HL-60 (cell line): Measurements from ENCODE around the gene PRKCE.

Experiments
- DNase-seq, 2 experiments: peaks; one replicate each; pipeline ENCODE4 v3.0.0-alpha.2; 2010 to 2020; ENCODE audit warnings: low read depth in 1 of 2, low spot score in 1 of 2
- H3K27ac ChIP-seq: fragments of 250-450 bp; sonication (Bioruptor Pico); replicated peaks from 2 replicates; pipeline ENCODE4 v1.5.1; 2020; ENCODE audit warnings: mild to moderate bottlenecking, moderate library complexity
- H3K27me3 ChIP-seq: fragments of 250-450 bp; sonication (Bioruptor Pico); 2 replicates; pipeline ENCODE4 v1.5.1; 2021; ENCODE audit warnings: mild to moderate bottlenecking, moderate library complexity; ENCODE audit not compliant: insufficient read depth, poor library complexity, severe bottlenecking
- H3K4me3 ChIP-seq: replicated peaks from 2 replicates; pipeline ENCODE4 v1.5.1; 2011; ENCODE audit warnings: mild to moderate bottlenecking, control low read depth, low read length; ENCODE audit not compliant: insufficient read depth
- CTCF ChIP-seq: IDR thresholded peaks from one replicate; pipeline ENCODE4 v1.5.1; 2011; ENCODE audit warnings: low read length, control low read depth, inconsistent platforms; ENCODE audit not compliant: insufficient read depth
- GABPA ChIP-seq: IDR thresholded peaks from 2 replicates; pipeline ENCODE4 v1.6.1; 2012; ENCODE audit warnings: low read depth
- POLR2AphosphoS5 ChIP-seq: IDR thresholded peaks from 2 replicates; pipeline ENCODE4 v1.6.1; 2012; ENCODE audit warnings: low read depth
- REST ChIP-seq: IDR thresholded peaks from 2 replicates; pipeline ENCODE4 v1.6.1; 2012; ENCODE audit warnings: low read depth; ENCODE audit not compliant: insufficient replicate concordance
- SPI1 ChIP-seq: IDR thresholded peaks from 2 replicates; pipeline ENCODE4 v1.6.1; 2012; ENCODE audit warnings: low read depth, mild to moderate bottlenecking, borderline replicate concordance

PRKCE gene

GRCh38 chr2:46161911-46162310, 510.4 kb downstream of the PRKCE start:
- DNase-seq = no peak
- Histone ChIP-seq H3K27ac (no peak overlapping the region), H3K27me3 (no peaks in the 10 kb centered on the region), H3K4me3 (no peak overlapping the region)
- TF ChIP-seq SPI1 (no peak), REST (no peak), CTCF (no peak), POLR2AphosphoS5 (no peak)

GRCh38 chr2:46162329-46163097, 511.0 kb downstream of the PRKCE start:
- Histone ChIP-seq H3K4me3 (no peak overlapping the region), H3K27me3 (no peaks in the 10 kb centered on the region), H3K27ac (no peak overlapping the region)
- TF ChIP-seq SPI1 = no peak
- no peak for TF ChIP-seq REST
- no peak for TF ChIP-seq CTCF
- DNase-seq = peak; percentile 5 to 80

GRCh38 chr2:46163098-46163430, 511.6 kb downstream of the PRKCE start:
- no peak overlapping the region for H3K4me3 ChIP-seq
- H3K27ac ChIP-seq = no peak overlapping the region
- TF ChIP-seq POLR2AphosphoS5 = no peak
- no peak for TF ChIP-seq GABPA
- TF ChIP-seq SPI1 = peak; percentile 50; the same call in 1 of the 2 replicates
- peak; percentile 44 to 79 for DNase-seq
- H3K27me3 ChIP-seq = no peaks in the 10 kb centered on the region

- DNase-seq = no peak
- Histone ChIP-seq H3K4me3 (no peak overlapping the region), H3K27ac (no peak overlapping the region), H3K27me3 (no peaks in the 10 kb centered on the region)
- no peak for TF ChIP-seq SPI1
- no peak for TF ChIP-seq POLR2AphosphoS5
- TF ChIP-seq GABPA = no peak
Observed at GRCh38 chr2:46163804-46164528, 512.5 kb downstream of the PRKCE start.
